Neutrophil (primary cell): Measurements from ENCODE around the gene PLIN5.
"Not testable (repeated sequence)": the region's sequence is repeated elsewhere in the genome, so short reads cannot be mapped to it uniquely, and the experiment has no call there.

Source experiments
- H3K27ac ChIP-seq: fragments of 200-600 bp; sonication (generic); 2 replicates; pipeline ENCODE4 v1.5.1; 2016; ENCODE audit warnings: mild to moderate bottlenecking, moderate library complexity
- H3K27me3 ChIP-seq: fragments of 200-600 bp; sonication (generic); 2 replicates; pipeline ENCODE4 v1.6.0; 2016; ENCODE audit warnings: mild to moderate bottlenecking
- H3K36me3 ChIP-seq: fragments of 200-600 bp; sonication (generic); 2 replicates; pipeline ENCODE4 v1.5.1; 2017
- H3K4me1 ChIP-seq, 2 experiments: fragments of 200-600 bp in 1 of 2; sonication (generic) in 1 of 2; 1 replicate in 1 of 2; 2 replicates in 1 of 2; pipeline versions ENCODE4 v1.5.1 to v1.6.1; 2013 to 2016; ENCODE audit warnings: low read depth in 1 of 2, low read length in 1 of 2, mild to moderate bottlenecking in 1 of 2, moderate library complexity in 1 of 2; ENCODE audit not compliant: control insufficient read depth in 1 of 2, insufficient read depth in 1 of 2
- H3K4me3 ChIP-seq, 2 experiments: fragments of 200-600 bp in 1 of 2; sonication (generic) in 1 of 2; 1 replicate in 1 of 2; 2 replicates in 1 of 2; pipeline ENCODE4 v1.5.1; 2013 to 2016; ENCODE audit warnings: low read depth in 1 of 2, low read length in 1 of 2, mild to moderate bottlenecking in 1 of 2, moderate library complexity in 1 of 2
- H3K9me3 ChIP-seq: fragments of 200-600 bp; sonication (generic); 2 replicates; pipeline ENCODE4 v1.5.1; 2016
- TF ChIP-seq, protein P1 (sequence below): fragments of 200-600 bp; sonication (generic); IDR thresholded peaks from 2 replicates; pipeline ENCODE4 v1.5.1; 2016; ENCODE audit warnings: antibody characterized with exemption

The PLIN5 gene

DNA sequence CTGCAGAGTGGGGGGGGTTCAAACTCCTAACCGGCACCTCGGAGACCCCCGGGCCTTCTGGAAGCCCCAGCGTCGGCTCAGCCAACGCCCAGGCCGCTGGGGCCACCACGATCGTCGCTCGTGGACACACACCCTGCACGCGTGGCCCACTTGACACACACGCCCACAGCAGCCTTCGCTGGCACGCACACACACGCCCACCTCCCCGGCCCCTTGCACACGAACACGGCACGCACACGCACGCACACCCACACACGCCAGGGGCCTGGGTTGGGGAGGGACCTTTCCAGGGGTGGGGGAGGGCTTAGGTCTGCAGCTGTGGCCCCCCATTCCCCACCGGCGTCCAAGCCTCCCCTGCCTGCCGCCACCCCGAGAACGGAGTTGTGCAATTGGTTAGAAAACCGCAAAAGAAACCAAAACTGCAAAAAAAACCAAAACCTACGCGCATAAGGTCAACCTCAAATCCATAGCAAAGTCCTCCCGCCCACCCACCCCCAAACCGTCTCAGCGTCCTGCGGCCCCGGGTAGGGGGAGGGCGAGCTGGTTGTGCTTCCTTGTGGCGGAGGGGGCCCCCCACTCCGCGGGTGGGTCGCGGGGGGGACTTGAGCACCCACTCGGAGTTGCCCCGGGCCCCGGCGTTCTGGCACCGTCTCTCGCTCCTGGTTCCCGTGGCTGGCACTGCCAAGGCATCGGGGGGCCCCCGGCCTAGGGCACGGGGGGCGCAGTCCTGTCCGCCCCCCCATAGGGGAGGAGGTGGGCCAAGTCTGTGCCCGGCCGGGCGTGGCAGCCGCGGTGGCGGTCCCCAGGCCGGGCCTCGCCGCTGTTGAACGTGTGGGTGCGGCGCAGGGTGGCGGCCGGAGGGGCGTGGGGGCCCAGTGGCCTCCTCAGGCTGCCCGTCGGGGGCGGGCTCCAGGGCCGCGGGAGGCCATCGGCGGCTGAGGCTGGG is 8.1 kb upstream of the PLIN5 start:
- H3K27me3 ChIP-seq, result no peaks in the 10 kb centered on the region
- TF ChIP-seq, protein P1, sequence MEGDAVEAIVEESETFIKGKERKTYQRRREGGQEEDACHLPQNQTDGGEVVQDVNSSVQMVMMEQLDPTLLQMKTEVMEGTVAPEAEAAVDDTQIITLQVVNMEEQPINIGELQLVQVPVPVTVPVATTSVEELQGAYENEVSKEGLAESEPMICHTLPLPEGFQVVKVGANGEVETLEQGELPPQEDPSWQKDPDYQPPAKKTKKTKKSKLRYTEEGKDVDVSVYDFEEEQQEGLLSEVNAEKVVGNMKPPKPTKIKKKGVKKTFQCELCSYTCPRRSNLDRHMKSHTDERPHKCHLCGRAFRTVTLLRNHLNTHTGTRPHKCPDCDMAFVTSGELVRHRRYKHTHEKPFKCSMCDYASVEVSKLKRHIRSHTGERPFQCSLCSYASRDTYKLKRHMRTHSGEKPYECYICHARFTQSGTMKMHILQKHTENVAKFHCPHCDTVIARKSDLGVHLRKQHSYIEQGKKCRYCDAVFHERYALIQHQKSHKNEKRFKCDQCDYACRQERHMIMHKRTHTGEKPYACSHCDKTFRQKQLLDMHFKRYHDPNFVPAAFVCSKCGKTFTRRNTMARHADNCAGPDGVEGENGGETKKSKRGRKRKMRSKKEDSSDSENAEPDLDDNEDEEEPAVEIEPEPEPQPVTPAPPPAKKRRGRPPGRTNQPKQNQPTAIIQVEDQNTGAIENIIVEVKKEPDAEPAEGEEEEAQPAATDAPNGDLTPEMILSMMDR, result no peak
- H3K36me3 ChIP-seq, result peaks cover 5% of the 10 kb centered on the region
- peaks cover 74 to 86% of the 10 kb centered on the region in 2 experiments for H3K4me1 ChIP-seq
- peak overlapping the region; percentile 97 to 100 for H3K4me3 ChIP-seq
- H3K27ac ChIP-seq, result peak overlapping the region; percentile 95
- H3K9me3 ChIP-seq, result no peaks in the 10 kb centered on the region

DNA sequence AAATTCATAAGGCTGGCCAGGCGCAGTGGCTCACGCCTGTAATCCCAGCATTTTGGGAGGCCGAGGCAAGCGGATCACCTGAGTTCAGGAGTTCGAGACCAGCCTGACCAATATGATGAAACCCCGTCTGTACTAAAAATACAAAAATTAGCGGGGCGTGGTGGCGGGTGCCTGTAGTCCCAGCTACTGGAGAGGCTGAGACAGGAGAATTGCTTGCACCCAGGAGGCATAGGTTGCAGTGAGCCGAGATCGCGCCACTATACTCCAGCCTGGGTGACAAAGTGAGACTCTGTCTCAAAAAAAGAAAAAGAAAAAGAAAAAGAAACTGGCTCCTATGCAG is 6.8 kb upstream of the PLIN5 start:
- not testable (repeated sequence) for H3K27me3 ChIP-seq, H3K9me3 ChIP-seq
- Histone ChIP-seq H3K36me3 (peaks cover 18% of the 10 kb centered on the region), H3K4me3 (peak overlapping the region; percentile 97 to 100), H3K27ac (peak overlapping the region; percentile 95), H3K4me1 (peaks cover 75 to 87% of the 10 kb centered on the region in 2 experiments)

DNA sequence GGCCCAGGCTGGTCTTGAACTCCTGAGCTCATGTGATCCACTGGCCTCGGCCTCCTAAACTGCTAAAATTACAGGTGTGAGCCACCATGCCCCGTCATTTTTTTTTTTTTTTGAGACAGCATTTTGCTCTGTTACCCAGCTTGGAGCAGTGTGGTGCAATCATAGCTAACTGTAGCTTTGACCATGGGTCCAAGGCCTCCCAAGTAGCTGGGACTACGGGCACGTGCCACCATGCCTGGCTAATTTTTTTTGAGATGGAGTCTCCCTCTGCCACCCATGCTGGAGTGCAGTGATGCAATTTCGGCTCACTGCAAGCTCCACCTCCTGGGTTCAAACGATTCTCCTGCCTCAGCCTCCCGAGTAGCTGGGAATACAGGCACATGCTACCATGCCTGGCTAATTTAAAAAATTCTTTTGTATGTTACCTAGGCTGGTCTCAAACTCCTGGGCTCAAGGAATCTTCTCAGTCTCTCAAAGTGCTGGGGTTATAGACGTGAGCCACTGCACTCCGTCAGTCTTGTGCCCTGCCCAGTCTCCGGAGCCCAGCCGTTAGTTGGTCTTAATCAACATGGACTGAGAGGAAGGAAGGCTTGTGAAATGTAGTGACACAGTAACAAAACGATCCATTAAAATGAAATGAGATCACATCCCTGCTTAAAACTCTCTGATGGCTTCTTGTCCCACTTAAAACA is 6.2 kb upstream of the PLIN5 start:
- H3K27ac ChIP-seq, result peak overlapping the region; percentile 95
- H3K36me3 ChIP-seq, result peaks cover 23% of the 10 kb centered on the region
- no peaks in the 10 kb centered on the region for H3K27me3 ChIP-seq
- TF ChIP-seq, protein P1, result no peak
- no peaks in the 10 kb centered on the region for H3K9me3 ChIP-seq
- peaks cover 80 to 92% of the 10 kb centered on the region in 2 experiments for H3K4me1 ChIP-seq
- H3K4me3 ChIP-seq, result peak overlapping the region; percentile 97 to 100

DNA sequence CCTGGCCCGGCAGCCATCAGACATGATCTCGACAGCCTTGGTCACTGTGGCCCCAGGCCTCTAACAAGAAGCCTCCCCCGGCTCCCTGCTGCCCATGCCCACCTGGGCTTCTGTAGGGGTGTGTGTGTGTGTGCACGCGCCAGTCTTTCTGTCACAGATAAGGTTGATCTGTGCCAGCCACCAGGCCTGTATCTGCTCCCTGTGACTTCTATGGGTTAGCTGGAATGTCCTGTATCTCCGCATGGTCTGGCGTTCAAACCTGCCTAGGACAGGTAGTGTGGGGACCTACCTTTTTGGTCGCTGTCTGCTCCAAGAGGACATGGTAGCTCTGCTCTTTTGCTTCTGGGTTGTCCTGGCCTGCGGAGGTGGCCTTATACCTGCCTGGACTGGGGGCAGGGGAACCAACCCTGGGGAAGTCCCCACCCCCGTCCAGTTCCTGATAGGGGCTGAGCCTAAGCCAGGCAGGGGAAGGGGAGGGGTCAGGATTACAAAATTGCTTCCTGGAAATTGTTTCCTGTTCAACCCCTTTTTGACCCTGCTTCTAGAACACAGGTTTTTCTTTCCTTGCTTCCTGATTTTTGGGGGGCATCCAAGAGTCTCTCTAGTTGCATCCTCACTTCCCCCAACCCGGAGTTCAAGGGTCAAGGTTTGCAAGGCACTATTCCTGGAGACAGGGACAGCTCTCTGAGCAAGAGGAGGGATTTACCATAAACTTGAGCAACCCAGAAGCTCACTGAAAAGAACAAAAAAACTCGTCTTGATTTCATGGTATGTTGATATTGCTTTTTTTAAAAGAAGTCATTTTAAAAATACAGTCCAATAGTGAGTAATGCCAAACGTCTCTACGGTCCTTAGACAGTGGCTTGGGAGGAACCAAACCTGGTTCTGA is 4.9 kb upstream of the PLIN5 start, which contains the start of gene LRG1:
Gene LRG1, minus strand, starts transcription at position 344 of the 889 bp plus-strand sequence. Its CDS starts 23 bp downstream, at position 321.
- peak within 1 kb of the TSS; percentile 95 for H3K27ac ChIP-seq
- H3K9me3 ChIP-seq, result no peaks in the 10 kb centered on the region
- TF ChIP-seq, protein P1, result no peak
- H3K27me3 ChIP-seq, result no peaks in the 10 kb centered on the region
- peak within 1 kb of the TSS; percentile 97 to 100 for H3K4me3 ChIP-seq
- peaks cover 86 to 100% of the 10 kb centered on the region in 2 experiments for H3K4me1 ChIP-seq
- H3K36me3 ChIP-seq, result peaks cover 24% of the 10 kb centered on the region

DNA sequence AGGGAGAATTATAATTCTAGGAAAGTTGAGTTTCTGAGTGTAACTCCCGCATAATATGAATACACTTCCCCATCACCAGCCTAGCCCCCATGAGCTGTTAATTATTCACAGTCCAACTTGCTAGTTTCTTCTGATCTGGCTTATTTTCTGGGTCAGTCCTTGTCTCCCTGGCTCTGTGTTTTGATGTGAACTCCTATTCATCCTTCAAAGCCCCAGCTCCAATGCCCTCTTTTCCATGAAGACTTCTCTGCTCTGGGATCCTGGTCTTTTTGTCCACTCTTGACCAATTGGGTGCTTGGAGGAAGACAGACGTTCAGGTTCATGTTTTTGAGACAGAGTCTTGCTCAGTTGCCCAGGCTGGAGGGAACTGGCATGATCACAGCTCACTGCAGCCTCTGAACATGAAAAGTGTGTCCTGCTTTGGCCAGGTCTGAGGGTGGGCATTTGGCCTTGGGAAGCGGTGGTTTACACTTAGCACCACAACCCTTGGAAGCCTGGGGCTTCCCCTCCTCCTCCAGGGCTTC is 4.2 kb upstream of the PLIN5 start:
- TF ChIP-seq, protein P1, result no peak
- peaks cover 24% of the 10 kb centered on the region for H3K36me3 ChIP-seq
- peaks cover 87 to 100% of the 10 kb centered on the region in 2 experiments for H3K4me1 ChIP-seq
- H3K27ac ChIP-seq, result peak overlapping the region; percentile 95
- no peaks in the 10 kb centered on the region for H3K27me3 ChIP-seq
- H3K9me3 ChIP-seq, result no peaks in the 10 kb centered on the region
- peak overlapping the region; percentile 97 to 100 for H3K4me3 ChIP-seq
